ENCODE measurements around the gene CMSS1. TPM values are rescaled to one million over a fixed set of nuclear protein-coding genes. Genes with fewer than 3 reads are reported as not detected.

The CMSS1 gene
- total and polyA plus RNA-seq, 2 of the 13 experiments (the other 11 are each of a cell fraction or from before 2014, with no cell fraction given) = 6.4 to 48.7 TPM

DNA sequence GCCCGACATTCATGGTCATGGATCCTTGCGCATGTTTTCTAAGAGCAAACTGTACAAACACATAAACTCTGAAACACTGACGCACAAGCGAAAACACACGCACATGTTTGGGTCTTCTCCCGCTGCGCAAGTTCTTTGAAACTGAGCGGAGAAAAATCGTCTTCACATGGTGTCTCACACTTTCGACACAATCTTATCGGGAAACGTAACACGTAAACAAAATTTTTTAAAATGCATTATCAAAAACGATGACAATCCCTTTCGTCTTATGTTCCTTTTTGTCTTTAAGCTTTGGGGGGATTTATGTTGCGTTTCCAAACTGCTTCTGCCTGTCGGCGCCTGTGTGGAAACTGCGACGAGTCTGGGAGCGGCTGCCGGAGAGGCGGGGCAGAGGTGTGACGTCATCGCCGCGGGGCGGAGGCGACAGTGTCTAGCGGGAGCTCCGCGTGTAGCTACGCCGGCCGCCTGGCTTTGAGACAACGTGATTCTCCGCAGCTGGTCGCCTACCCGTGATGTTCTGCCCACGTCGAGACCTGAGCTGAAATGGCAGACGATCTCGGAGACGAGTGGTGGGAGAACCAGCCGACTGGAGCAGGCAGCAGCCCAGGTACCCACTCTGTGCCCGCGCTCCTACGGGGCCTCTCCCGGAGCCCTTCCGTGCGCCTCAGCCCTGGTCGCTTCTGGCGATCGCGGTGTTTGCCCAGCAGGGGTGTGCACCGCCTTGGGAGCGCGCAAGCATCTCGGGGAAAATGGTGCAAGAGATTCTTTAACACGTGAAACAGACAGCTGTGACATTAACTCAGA, at the start of gene CMSS1 (continued):
- TF ChIP-seq, protein P1, sequence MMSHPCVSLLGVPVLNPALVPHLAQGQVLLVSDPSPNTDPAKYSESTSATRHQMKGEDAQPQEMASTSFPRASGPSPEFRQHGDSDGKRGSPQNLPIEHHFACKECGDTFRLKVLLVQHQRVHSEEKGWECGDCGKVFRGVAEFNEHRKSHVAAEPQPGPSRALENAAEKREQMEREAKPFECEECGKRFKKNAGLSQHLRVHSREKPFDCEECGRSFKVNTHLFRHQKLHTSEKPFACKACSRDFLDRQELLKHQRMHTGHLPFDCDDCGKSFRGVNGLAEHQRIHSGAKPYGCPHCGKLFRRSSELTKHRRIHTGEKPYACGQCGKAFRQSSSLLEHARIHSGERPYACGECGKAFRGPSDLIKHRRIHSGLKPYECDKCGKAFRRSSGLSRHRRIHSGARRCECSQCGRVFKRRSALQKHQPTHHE (CRISPR knock-in tag; IDR thresholded peaks at IDR 0.05; ENCODE audit: borderline replicate concordance) = peak; percentile 39; the same call in 1 of the 2 replicates
- TF ChIP-seq NR2F6 (IDR thresholded peaks at IDR 0.05) (no peak), NR2F6 (CRISPR knock-in tag; IDR thresholded peaks at IDR 0.05) (0 out of 2 replicates have a peak, but pooled peaks have one; percentile 18), SRSF4 (IDR thresholded peaks at IDR 0.05; ENCODE audit: low read depth, low read length, poor library complexity, severe bottlenecking) (no peak), ZNF839 (CRISPR knock-in tag; IDR thresholded peaks at IDR 0.05; ENCODE audit: borderline replicate concordance) (peak; percentile 42; the same call in 1 of the 2 replicates), ZMYM2 (CRISPR knock-in tag; IDR thresholded peaks at IDR 0.05) (no peak), SETDB1 (CRISPR knock-in tag; IDR thresholded peaks at IDR 0.05; ENCODE audit: borderline replicate concordance) (no peak), POGZ (CRISPR knock-in tag; IDR thresholded peaks at IDR 0.05) (no peak; the same call in 1 of the 2 replicates), ZNF234 (CRISPR knock-in tag; conservative IDR thresholded peaks at IDR 0.05) (no peak), NCOA5 (CRISPR knock-in tag; IDR thresholded peaks at IDR 0.05) (no peak), BRF2 (CRISPR knock-in tag; IDR thresholded peaks at IDR 0.05) (no peak), NR2C2 (CRISPR knock-in tag; IDR thresholded peaks at IDR 0.05; ENCODE audit: borderline replicate concordance) (0 out of 2 replicates have a peak, but pooled peaks have one; percentile 15), AKAP8 (CRISPR knock-in tag; IDR thresholded peaks at IDR 0.05) (peak; percentile 74; the same call in 1 of the 2 replicates), PBX2 (CRISPR knock-in tag; IDR thresholded peaks at IDR 0.05) (no peak), ZNF441 (CRISPR knock-in tag; IDR thresholded peaks at IDR 0.05; ENCODE audit: borderline replicate concordance) (peak; percentile 84), MLX (CRISPR knock-in tag; IDR thresholded peaks at IDR 0.05) (0 out of 2 replicates have a peak, but pooled peaks have one; percentile 4), HINFP (CRISPR knock-in tag; IDR thresholded peaks at IDR 0.05; ENCODE audit: low read depth) (peak; percentile 74; the same call in 1 of the 2 replicates)
- TF ChIP-seq, protein P2, sequence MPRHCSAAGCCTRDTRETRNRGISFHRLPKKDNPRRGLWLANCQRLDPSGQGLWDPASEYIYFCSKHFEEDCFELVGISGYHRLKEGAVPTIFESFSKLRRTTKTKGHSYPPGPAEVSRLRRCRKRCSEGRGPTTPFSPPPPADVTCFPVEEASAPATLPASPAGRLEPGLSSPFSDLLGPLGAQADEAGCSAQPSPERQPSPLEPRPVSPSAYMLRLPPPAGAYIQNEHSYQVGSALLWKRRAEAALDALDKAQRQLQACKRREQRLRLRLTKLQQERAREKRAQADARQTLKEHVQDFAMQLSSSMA (CRISPR knock-in tag; IDR thresholded peaks at IDR 0.05) = 0 out of 2 replicates have a peak, but pooled peaks have one; percentile 53
- TF ChIP-seq, protein P3, sequence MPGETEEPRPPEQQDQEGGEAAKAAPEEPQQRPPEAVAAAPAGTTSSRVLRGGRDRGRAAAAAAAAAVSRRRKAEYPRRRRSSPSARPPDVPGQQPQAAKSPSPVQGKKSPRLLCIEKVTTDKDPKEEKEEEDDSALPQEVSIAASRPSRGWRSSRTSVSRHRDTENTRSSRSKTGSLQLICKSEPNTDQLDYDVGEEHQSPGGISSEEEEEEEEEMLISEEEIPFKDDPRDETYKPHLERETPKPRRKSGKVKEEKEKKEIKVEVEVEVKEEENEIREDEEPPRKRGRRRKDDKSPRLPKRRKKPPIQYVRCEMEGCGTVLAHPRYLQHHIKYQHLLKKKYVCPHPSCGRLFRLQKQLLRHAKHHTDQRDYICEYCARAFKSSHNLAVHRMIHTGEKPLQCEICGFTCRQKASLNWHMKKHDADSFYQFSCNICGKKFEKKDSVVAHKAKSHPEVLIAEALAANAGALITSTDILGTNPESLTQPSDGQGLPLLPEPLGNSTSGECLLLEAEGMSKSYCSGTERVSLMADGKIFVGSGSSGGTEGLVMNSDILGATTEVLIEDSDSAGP (CRISPR knock-in tag; IDR thresholded peaks at IDR 0.05; ENCODE audit: borderline replicate concordance) = peak; percentile 86; the same call in 1 of the 2 replicates

Measured in HepG2 (cell line).